RPMI7951 (cell line): Measurements from ENCODE around the gene NUDCD2. TPM values are rescaled to one million over a fixed set of nuclear protein-coding genes. Genes with fewer than 3 reads are reported as not detected.
"Not testable (repeated sequence)": the region's sequence is repeated elsewhere in the genome, so short reads cannot be mapped to it uniquely, and the experiment has no call there.

Source experiments
- DNase-seq: peaks from one replicate; pipeline ENCODE4 v3.0.0-alpha.2; 2012; ENCODE audit warnings: low read depth
- total RNA-seq: library from RNA; depleted of rRNA; stranded (reverse); fragments of >200 nt; shearing (Covaris generic); gene quantifications from 2 replicates; pipeline ENCODE4 v1.2.3, GENCODE V29; 2014

NUDCD2 gene
- total RNA-seq, 1 experiment from 2014 or later, result 7.3 TPM

DNA sequence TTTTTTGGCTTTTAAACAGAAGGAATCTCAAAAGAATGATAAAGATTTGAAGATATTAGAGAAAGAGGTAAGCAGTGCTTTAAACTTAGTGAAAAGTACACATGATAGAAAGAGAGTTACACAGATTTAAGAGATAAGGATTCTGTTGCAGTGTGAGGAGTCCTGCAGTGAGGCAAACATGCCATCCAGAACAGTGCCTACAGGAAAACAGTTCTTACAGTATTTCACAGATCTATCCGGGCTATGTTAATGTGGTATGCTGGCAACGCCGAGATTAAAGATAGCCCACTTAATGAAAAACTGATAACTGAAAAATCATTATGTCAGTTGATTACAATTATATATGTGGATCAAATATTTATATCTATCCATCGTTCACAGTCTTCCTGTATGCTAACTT lies 7.8 kb upstream of the NUDCD2 start:
- no peak for DNase-seq

- DNase-seq, result no peak
Observed at GRCh38 chr5:163463063-163463435, 3.1 kb upstream of the NUDCD2 start.

DNA sequence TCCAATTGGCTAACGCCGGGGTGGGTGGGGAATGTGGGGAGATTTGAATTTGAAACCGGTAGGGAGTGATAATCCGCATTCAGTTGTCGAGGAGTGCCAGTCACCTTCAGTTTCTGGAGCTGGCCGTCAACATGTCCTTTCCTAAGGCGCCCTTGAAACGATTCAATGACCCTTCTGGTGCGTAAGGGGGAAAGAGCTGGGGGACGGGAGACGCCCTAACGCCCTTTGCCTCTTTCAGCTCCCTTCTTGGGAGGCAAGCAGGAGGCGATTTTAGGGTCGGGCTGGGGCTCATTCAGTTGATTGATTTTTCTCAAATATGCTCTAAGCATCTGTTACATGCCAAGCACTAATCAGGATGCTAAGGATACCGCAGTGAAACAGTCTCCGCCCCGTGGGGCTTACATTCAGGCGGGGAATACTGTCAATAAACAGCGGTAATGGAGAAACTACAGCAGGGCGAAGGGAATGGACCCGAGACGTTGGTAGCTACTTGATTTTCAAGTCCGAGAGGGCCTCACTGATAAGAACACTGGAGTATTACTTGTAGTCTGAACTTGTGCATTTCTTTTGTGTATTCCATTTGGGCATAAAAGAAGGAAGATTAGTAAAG lies 765 bp upstream of the NUDCD2 start, which contains the start of gene HMMR:
Gene HMMR (plus strand): TSS at position 71 of the 610 bp plus-strand sequence. CDS start 61 bp downstream, at position 132.
- no peak for DNase-seq

- DNase-seq, result no peak
Observed at GRCh38 chr5:163459462-163459818, 462 bp downstream of the NUDCD2 start.

DNA sequence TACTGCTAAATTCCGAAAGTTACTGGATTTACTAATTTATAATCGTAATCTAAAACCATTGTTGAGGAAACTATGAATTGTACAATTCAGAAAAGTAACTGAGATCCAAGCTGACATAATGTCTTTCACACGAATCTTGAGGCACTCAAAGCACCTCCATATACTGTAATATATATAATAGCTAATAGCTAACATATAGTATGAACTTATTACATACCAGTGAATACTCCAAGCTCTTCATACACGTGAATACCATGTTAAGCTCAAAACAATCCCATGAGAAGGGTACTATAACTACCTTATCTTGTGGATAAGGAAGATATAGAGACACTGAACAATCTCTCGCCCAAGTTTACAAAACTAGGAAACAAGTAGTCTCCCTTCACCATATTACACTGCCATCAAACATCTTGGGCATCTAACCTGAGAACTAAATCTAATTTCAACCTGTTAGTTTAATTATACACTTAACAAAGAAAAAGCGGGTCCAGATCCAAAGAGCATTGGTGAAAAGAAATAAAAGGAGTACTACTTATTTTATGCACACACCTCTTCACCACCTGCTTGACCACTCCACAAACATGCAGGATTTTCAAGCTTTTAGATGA lies 1.0 kb downstream of the NUDCD2 start:
- DNase-seq, result no peak

GRCh38 chr5:163456840-163457239 lies 3.1 kb downstream of the NUDCD2 start:
- DNase-seq, result no peak

DNA sequence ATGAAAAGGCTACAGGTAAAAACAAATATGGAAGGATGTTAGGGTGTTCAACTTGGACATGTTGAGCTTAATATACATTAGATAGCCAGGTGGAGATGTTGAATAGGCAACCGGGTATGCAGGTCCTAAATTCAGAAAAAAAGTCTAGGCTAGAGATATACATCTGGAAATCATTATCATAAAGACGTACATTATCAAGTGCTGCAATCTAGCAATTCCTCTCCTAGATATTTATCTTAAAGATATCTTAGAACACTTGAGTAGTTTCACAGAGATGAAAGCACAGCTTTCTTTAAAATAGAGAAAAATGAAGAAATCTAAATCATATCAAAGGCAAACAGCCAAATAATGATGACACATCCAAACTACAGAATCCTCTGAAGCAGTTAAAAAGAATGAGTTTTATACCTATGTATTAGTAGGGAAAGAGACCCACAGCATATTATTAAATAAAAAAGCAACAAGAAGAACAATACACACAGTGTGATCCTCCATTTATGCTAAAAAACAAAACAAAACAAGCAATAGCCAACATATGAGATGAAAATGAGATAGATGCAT lies 3.8 kb downstream of the NUDCD2 start:
- DNase-seq, result no peak

GRCh38 chr5:163455406-163455805 lies 4.5 kb downstream of the NUDCD2 start:
- not testable (repeated sequence) for DNase-seq

- DNase-seq, result no peak
Observed at GRCh38 chr5:163453705-163454104, 6.2 kb downstream of the NUDCD2 start.

DNA sequence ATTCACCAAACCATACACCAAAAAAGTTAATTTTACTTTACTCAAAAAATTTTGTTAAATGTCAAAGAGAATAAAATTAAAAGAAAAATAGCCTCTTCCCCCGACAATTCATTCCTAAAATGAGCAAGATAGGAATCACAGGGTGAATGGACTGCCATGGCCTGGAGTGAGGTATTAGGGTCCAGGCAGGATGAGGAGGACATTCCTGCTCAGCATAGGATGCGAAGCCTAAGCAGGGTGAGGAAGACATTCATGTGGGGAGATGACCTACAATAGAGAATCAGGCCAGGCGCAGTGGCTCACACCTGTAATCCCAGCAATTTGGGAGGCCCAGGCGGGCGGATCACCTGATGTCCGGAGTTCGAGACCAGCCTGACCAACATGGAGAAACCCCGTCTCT lies 8.4 kb downstream of the NUDCD2 start:
- no peak for DNase-seq

DNA sequence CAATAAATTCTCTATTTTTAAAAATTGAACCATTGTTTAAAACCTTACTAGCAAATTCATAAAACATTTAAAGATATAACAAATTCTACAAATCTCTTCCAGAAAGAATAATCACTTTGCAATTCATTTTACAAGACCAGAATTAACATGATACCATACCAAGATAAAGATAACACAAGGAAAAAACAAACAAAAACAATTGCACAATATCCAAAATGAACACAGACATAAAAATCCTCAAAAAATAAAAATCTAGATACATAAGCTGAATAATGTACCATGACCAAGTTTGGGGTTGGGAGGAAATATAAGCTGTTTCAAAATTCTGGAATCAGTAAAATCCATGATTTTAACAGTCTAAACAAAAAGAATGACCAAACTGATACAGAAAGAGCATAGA lies 11.4 kb downstream of the NUDCD2 start:
- no peak for DNase-seq

DNA sequence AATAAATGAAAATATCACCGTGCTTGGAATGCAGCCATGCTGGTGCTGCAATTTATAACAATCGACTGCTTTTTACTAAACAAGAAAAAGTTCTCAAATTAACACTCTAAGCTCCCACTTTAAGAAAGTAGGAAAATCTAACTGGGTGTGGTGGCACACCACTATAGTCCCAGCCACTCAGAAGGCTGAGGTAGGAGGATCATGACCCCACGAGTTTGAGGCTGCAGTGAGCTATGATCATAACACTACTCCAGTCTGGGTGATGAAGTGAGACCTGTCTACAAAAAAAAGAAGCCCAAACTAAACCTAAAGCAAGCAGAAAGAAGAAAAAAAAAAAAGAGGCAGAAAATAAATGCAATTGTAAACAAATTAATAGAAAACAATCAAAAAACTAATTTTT lies 12.0 kb downstream of the NUDCD2 start:
- DNase-seq, result no peak

GRCh38 chr5:163447191-163447590 lies 12.7 kb downstream of the NUDCD2 start:
- no peak for DNase-seq

GRCh38 chr5:163445345-163445744 lies 14.6 kb downstream of the NUDCD2 start:
- no peak for DNase-seq

- DNase-seq, result no peak
Observed at GRCh38 chr5:163444526-163444925, 15.4 kb downstream of the NUDCD2 start.

- no peak for DNase-seq
Observed at GRCh38 chr5:163440954-163441353, 18.9 kb downstream of the NUDCD2 start.

- peak; percentile 93 for DNase-seq
Observed at GRCh38 chr5:163439092-163439425, 20.8 kb downstream of the NUDCD2 start.

- peak; percentile 97 for DNase-seq
Observed at GRCh38 chr5:163437309-163438182, 22.4 kb downstream of the NUDCD2 start, which contains the start of gene CCNG1. Gene CCNG1, plus strand, starts transcription at chr5:163437595. Its CDS starts 1,662 bp downstream, at chr5:163439257.

DNA sequence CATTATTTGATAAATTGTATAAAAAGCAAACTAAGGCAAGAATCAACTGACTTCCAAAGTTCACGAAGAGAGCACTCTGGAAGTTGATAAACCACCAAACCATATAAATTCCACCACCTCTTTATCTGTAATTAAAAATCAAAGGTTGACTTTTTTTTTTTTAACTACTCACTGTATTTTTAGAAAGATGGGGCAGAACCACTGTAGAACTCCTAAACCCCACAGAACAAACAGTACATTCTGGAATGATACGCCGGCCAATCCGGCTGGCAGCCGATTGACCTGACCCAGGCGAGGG lies 22.9 kb downstream of the NUDCD2 start:
- DNase-seq, result no peak

DNA sequence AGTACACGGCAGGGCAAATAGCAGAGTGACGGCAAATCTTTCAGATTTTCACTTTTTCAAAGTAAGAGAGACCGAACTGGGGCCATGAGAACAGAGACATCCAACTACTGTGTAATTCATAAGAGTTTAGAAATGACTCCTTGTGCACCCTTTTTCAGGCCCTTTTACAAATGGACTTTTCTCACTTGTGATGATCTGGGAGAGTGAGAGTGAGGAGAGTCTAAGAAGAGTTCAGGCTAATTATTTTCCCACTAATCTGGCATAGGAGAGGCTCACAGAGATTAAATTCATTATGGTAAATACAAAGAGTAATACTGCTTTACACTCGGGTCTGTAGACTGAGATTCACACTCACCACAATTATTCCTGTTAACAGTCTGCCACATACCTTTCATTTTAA lies 23.4 kb downstream of the NUDCD2 start:
- no peak for DNase-seq

DNA sequence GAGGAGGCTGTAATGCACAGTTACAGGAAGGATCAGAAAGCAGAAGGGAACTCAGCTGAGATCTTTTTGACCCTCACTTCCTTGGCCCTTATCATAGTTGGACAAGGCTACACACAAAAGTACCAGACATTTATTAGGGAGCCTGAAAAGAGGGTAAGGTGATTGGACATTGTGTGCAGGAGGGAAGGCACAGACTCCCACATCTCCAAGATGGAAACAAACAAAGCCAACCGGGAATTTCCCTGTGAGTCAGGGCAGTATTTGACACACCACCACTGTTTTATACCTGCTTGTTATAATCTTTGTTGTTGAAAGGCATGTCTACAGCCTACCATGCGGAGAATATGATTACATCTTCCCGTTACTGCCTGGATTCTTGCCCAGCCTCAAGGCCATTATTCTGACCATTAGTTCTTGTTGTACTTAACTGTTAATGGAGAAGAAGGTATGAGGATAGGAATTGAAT lies 25.5 kb downstream of the NUDCD2 start:
- peak; percentile 53 for DNase-seq

DNA sequence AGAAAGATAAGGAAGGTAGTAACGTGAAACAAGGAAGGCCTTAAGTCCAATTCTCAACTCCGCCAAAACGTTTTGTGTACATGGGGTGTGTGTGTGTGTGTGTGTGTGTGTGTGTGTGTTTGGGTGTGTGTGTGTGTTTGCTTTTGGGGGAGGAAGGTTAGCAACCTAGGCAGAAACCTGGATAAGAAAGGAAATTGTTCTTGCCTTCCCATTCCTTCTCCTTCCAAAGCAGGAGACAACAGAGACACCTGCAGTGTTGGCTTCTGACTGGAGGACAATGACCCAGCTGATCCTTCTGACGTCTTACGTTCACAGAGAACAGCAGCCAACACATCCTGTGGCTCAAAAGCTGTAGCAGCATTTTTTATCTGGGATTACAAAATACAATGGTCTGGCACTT lies 26.6 kb downstream of the NUDCD2 start:
- no peak for DNase-seq

DNA sequence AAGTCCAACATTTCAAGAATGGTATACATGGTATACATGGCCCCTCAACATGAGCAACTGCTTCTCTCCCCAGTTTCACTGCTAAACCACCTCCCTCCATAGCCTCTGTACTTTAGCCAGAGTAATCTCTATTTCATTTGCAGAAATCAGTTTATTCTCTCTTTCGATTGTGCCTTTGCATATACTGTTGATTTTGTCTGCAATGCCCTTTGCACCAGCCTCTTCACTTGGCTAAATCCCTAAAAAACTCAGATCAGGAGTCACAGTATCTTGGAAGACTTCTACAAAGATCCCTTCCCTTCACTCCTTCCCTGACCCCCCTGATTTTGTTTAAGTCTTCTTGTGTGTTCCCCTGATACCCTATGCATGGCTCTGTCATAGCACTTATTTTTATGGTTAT lies 27.4 kb downstream of the NUDCD2 start:
- no peak for DNase-seq
